OCI-LY7 (cell line): ENCODE data around the gene DNAH8. TPM values are rescaled to one million over a fixed set of nuclear protein-coding genes. Genes with fewer than 3 reads are reported as not detected.

Experiments
- BruUV-seq: library from RNA; stranded (reverse); fragments of 400-500 nt; replicated peaks from 2 replicates; lab custom pipeline; 2021; lab: Mats Ljungman, UMichigan
- CTCF ChIA-PET: fragments of 300-600 bp; sonication (Branson Sonifier 250); formaldehyde crosslinking; loops from one replicate; lab custom pipeline; 2022; ENCODE audit warnings: antibody characterized with exemption; ENCODE audit not compliant: unreplicated experiment; lab: Charles Lee
- POLR2A ChIA-PET: fragments of 300-600 bp; sonication (Branson Sonifier 250); formaldehyde crosslinking; loops from one replicate; lab custom pipeline; 2022; ENCODE audit warnings: antibody characterized with exemption; lab: Charles Lee
- DNase-seq: peaks from one replicate; pipeline ENCODE4 v3.0.0-alpha.2; 2015; ENCODE audit warnings: low spot score
- H2AFZ ChIP-seq: fragments of 200-600 bp; sonication (generic), shearing (Covaris generic); 2 replicates; pipeline ENCODE4 v1.6.1; 2014; ENCODE audit warnings: mild to moderate bottlenecking, antibody characterized with exemption, low read length, moderate library complexity
- H3K27ac ChIP-seq: fragments of 200-600 bp; sonication (generic); 2 replicates; pipeline ENCODE4 v1.5.1; 2014; ENCODE audit warnings: mixed run types, low read depth, mild to moderate bottlenecking, moderate library complexity, low read length, inconsistent platforms; ENCODE audit not compliant: poor library complexity, severe bottlenecking
- H3K36me3 ChIP-seq: fragments of 200-600 bp; sonication (generic); 2 replicates; pipeline ENCODE4 v1.6.1; 2014; ENCODE audit warnings: mild to moderate bottlenecking, antibody characterized with exemption, low read length, moderate library complexity, mixed read lengths; ENCODE audit not compliant: insufficient read depth
- H3K4me1 ChIP-seq: fragments of 200-600 bp; sonication (generic); 2 replicates; pipeline ENCODE4 v1.5.1; 2014; ENCODE audit warnings: mild to moderate bottlenecking, low read length; ENCODE audit not compliant: insufficient read depth, poor library complexity, severe bottlenecking
- H3K4me2 ChIP-seq: fragments of 200-600 bp; sonication (generic); 2 replicates; pipeline ENCODE4 v1.6.1; 2014; ENCODE audit warnings: mild to moderate bottlenecking, low read length
- H3K4me3 ChIP-seq: fragments of 200-600 bp; sonication (generic); 2 replicates; pipeline ENCODE4 v1.5.1; 2014; ENCODE audit warnings: mild to moderate bottlenecking, low read depth, low read length; ENCODE audit not compliant: poor library complexity, severe bottlenecking
- H3K79me2 ChIP-seq: fragments of 200-600 bp; sonication (generic); 2 replicates; pipeline ENCODE4 v1.6.1; 2016; ENCODE audit warnings: low read depth, mild to moderate bottlenecking, low read length, moderate library complexity, mixed read lengths; ENCODE audit not compliant: insufficient read depth
- H3K9me2 ChIP-seq: fragments of 200-600 bp; sonication (generic); 2 replicates; pipeline ENCODE4 v1.6.1; 2016; ENCODE audit warnings: mild to moderate bottlenecking, low read length, mixed read lengths; ENCODE audit not compliant: insufficient read depth
- H3K9me3 ChIP-seq: fragments of 200-600 bp; sonication (generic); 2 replicates; pipeline ENCODE4 v1.6.1; 2014; ENCODE audit warnings: mild to moderate bottlenecking, mixed run types, low read length, mixed read lengths
- H4K20me1 ChIP-seq: fragments of 200-600 bp; sonication (generic); 2 replicates; pipeline ENCODE4 v1.6.1; 2014; ENCODE audit warnings: mild to moderate bottlenecking, antibody characterized with exemption, low read length, moderate library complexity, mixed read lengths; ENCODE audit not compliant: insufficient read depth
- EZH2phosphoT487 ChIP-seq: fragments of 200-600 bp; sonication (generic); IDR thresholded peaks from 2 replicates; pipeline ENCODE4 v1.6.1; 2018; ENCODE audit warnings: low read depth, borderline replicate concordance, mild to moderate bottlenecking, mixed run types, antibody characterized with exemption, low read length, moderate library complexity, mixed read lengths
- intact Hi-C: fragments of 100-400 bp; cut with micrococcal nuclease; formaldehyde crosslinking; loops from one replicate; pipeline ENCODE4 v1.10.0; 2022; ENCODE audit not compliant: unreplicated experiment
- total RNA-seq, 2 experiments: library from RNA; depleted of rRNA in 1 of 2; stranded (reverse); fragments of >200 nt in 1 of 2; shearing (Covaris generic) in 1 of 2; gene quantifications; 2 replicates each; pipeline ENCODE4 v1.2.3, GENCODE V29; 2014 to 2022
- TF ChIP-seq, protein P1 (sequence below): fragments of 200-600 bp; sonication (generic); conservative IDR thresholded peaks from 2 replicates; pipeline ENCODE4 v1.5.1; 2014; ENCODE audit warnings: mild to moderate bottlenecking, antibody characterized with exemption, low read length, moderate library complexity, mixed read lengths

DNAH8 gene
- total RNA-seq, 2 experiments from 2014 or later, result not detected

DNA sequence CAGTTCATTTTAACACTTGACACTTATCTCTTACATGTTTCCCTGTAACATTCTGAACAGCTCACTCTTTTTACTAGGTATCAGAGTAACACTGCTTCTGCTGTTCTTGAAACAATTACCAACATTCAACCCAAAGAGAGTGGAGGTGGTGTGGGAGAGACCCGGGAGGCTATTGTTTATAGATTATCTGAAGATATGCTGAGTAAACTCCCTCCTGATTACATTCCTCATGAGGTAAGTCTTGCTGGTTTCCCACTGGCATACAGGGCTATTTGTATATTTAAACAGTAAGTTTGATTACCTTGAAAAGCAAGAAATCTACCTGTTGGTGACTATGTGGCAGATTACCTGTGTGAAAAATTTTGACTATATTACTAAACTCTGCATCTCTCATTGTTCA is 293.6 kb downstream of the DNAH8 start:
- Histone ChIP-seq H3K9me3 (no peaks in the 10 kb centered on the region), H3K36me3 (no peaks in the 10 kb centered on the region), H3K9me2 (no peaks in the 10 kb centered on the region), H3K4me3 (no peak overlapping the region), H4K20me1 (no peaks in the 10 kb centered on the region), H3K27ac (no peak overlapping the region), H3K79me2 (no peaks in the 10 kb centered on the region), H3K4me2 (no peak overlapping the region), H2AFZ (no peak overlapping the region), H3K4me1 (no peaks in the 10 kb centered on the region)
- no peak for TF ChIP-seq EZH2phosphoT487
- ChIA-PET POLR2A (no interaction called here), CTCF (no interaction called here)
- intact Hi-C loops, result no loop called here
- DNase-seq, result no peak
- no TSS peak for BruUV-seq

DNA sequence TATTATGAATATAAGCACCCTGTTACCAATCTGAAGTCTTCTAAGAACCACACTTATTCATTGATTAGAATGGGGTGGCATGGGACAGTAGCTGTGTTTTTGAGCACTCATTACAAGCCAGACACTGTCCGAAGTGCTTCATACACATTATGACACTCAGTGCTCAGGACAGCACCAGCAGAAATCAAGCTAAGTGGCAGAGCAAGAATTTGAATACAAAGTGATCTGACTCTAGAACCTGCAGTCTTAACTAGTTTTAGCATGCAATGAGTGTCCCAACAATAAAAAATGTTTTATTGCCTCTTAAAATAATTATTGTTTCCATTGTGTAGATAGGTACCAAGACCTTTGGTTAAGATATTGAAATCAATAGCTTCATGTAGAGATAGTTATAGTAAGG is 294.4 kb downstream of the DNAH8 start:
- Histone ChIP-seq H2AFZ (no peak overlapping the region), H3K9me2 (no peaks in the 10 kb centered on the region), H4K20me1 (no peaks in the 10 kb centered on the region), H3K27ac (no peak overlapping the region), H3K36me3 (no peaks in the 10 kb centered on the region), H3K9me3 (no peaks in the 10 kb centered on the region), H3K4me3 (no peak overlapping the region), H3K4me2 (no peak overlapping the region), H3K79me2 (no peaks in the 10 kb centered on the region), H3K4me1 (no peaks in the 10 kb centered on the region)
- no TSS peak for BruUV-seq
- ChIA-PET CTCF (no interaction called here), POLR2A (no interaction called here)
- no peak for TF ChIP-seq EZH2phosphoT487
- TF ChIP-seq, protein P1, sequence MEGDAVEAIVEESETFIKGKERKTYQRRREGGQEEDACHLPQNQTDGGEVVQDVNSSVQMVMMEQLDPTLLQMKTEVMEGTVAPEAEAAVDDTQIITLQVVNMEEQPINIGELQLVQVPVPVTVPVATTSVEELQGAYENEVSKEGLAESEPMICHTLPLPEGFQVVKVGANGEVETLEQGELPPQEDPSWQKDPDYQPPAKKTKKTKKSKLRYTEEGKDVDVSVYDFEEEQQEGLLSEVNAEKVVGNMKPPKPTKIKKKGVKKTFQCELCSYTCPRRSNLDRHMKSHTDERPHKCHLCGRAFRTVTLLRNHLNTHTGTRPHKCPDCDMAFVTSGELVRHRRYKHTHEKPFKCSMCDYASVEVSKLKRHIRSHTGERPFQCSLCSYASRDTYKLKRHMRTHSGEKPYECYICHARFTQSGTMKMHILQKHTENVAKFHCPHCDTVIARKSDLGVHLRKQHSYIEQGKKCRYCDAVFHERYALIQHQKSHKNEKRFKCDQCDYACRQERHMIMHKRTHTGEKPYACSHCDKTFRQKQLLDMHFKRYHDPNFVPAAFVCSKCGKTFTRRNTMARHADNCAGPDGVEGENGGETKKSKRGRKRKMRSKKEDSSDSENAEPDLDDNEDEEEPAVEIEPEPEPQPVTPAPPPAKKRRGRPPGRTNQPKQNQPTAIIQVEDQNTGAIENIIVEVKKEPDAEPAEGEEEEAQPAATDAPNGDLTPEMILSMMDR, result no peak
- intact Hi-C loops, result no loop called here
- DNase-seq, result no peak

DNA sequence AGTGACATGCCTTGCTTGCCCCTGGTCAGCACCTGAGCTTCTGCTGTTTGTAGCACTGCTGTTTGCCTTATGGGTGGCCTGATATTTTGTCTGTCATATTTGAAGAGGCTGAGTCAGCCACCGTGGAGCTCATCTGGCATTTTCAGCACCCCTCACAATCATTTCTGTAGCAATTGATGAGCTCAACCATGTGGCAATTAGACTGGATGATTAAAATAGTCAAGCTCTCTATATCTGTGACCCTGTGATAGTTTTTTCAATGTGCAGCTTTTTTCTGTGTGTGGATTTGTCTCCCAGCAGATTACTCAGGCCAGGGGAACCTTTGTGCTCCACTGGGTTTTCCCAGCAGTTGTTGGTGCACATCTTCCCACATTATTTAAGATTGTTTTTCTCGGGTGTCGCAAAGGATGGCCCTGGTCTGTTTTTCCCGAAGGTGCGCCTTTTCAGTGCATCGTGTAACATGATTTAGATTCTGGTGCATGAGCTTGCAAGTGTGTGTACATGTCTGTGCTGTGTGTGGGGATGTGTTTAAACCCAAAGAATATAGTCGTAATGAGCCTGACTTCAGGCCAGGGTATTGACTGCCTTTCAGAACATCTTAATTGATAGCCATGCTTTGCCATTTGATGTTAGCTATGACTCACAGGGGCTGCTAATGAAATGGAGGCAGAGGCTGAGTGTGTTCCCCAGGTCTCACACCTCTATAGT is 301.9 kb downstream of the DNAH8 start:
- POLR2A ChIA-PET, result no interaction called here

More for the DNA sequence above, 301.9 kb downstream of the DNAH8 start:
- Histone ChIP-seq H3K27ac (no peak overlapping the region), H3K79me2 (no peaks in the 10 kb centered on the region), H3K36me3 (no peaks in the 10 kb centered on the region), H3K4me1 (no peaks in the 10 kb centered on the region), H3K4me3 (no peak overlapping the region), H3K4me2 (no peak overlapping the region), H3K9me3 (no peaks in the 10 kb centered on the region), H3K9me2 (no peaks in the 10 kb centered on the region), H2AFZ (no peak overlapping the region), H4K20me1 (no peaks in the 10 kb centered on the region)
- no TSS peak for BruUV-seq
- intact Hi-C loops, result no loop called here
- TF ChIP-seq EZH2phosphoT487, result no peak
- TF ChIP-seq, protein P1, result no peak
- DNase-seq, result no peak
- CTCF ChIA-PET, result no interaction called here
